MM.1S (cell line): ENCODE measurements around the gene RPTOR.

Experiments used
- DNase-seq: peaks from one replicate; pipeline ENCODE4 v3.0.0-alpha.2; 2015
- H2AFZ ChIP-seq: fragments of 300-600 bp; sonication (generic); 2 replicates; pipeline ENCODE4 v1.6.0; 2016; ENCODE audit warnings: antibody characterized with exemption, low read length
- H3F3A ChIP-seq: fragments of 300-600 bp; sonication (generic); 2 replicates; pipeline ENCODE4 v1.6.1; 2016; ENCODE audit warnings: mild to moderate bottlenecking, antibody characterized with exemption, low read length, moderate library complexity, mixed read lengths; ENCODE audit not compliant: insufficient read depth
- H3K27ac ChIP-seq: fragments of 300-600 bp; sonication (generic); 2 replicates; pipeline ENCODE4 v1.5.1; 2016; ENCODE audit warnings: mild to moderate bottlenecking, low read length
- H3K27me3 ChIP-seq: fragments of 300-600 bp; sonication (generic); replicated peaks from 2 replicates; pipeline ENCODE4 v1.6.0; 2016; ENCODE audit warnings: low read length; ENCODE audit not compliant: insufficient read depth
- H3K36me3 ChIP-seq: fragments of 300-600 bp; sonication (generic); replicated peaks from 2 replicates; pipeline ENCODE4 v1.6.1; 2016; ENCODE audit warnings: mild to moderate bottlenecking, low read length, mixed read lengths; ENCODE audit not compliant: insufficient read depth
- H3K4me1 ChIP-seq: fragments of 300-600 bp; sonication (generic); 2 replicates; pipeline ENCODE4 v1.6.1; 2016; ENCODE audit warnings: low read length, mixed read lengths
- H3K4me2 ChIP-seq: fragments of 300-600 bp; sonication (generic); 2 replicates; pipeline ENCODE4 v1.6.0; 2016; ENCODE audit warnings: low read depth, low read length
- H3K4me3 ChIP-seq: fragments of 300-600 bp; sonication (generic); 2 replicates; pipeline ENCODE4 v1.5.1; 2016; ENCODE audit warnings: low read length, mixed read lengths
- H3K79me2 ChIP-seq: fragments of 300-600 bp; sonication (generic); 2 replicates; pipeline ENCODE4 v1.6.1; 2016; ENCODE audit warnings: mixed run types, low read length, mixed read lengths
- H3K9ac ChIP-seq: fragments of 300-600 bp; sonication (generic); 2 replicates; pipeline ENCODE4 v1.6.1; 2016; ENCODE audit warnings: low read length, mixed read lengths
- H3K9me2 ChIP-seq: fragments of 300-600 bp; sonication (generic); replicated peaks from 2 replicates; pipeline ENCODE4 v1.6.1; 2016; ENCODE audit warnings: mild to moderate bottlenecking, low read length, mixed read lengths; ENCODE audit not compliant: insufficient read depth
- H3K9me3 ChIP-seq: fragments of 300-600 bp; sonication (generic); replicated peaks from 2 replicates; pipeline ENCODE4 v1.6.1; 2016; ENCODE audit warnings: mild to moderate bottlenecking, low read length, mixed read lengths; ENCODE audit not compliant: insufficient read depth
- H4K20me1 ChIP-seq: fragments of 300-600 bp; sonication (generic); 2 replicates; pipeline ENCODE4 v1.6.1; 2016; ENCODE audit warnings: mild to moderate bottlenecking, low read length, moderate library complexity, mixed read lengths; ENCODE audit not compliant: insufficient read depth
- CTCF ChIP-seq: fragments of 300-600 bp; sonication (generic); IDR thresholded peaks from 2 replicates; pipeline ENCODE4 v1.5.1; 2016; ENCODE audit warnings: antibody characterized with exemption, low read length, mixed read lengths
- EZH2 ChIP-seq: fragments of 300-600 bp; sonication (generic); optimal IDR thresholded peaks from 2 replicates; pipeline ENCODE3; 2017; ENCODE audit warnings: low read depth, mild to moderate bottlenecking, antibody characterized with exemption, low read length, mixed read lengths
- EZH2phosphoT487 ChIP-seq: fragments of 300-600 bp; sonication (generic); IDR thresholded peaks from 2 replicates; pipeline ENCODE4 v1.6.1; 2018; ENCODE audit warnings: antibody characterized with exemption, low read length

Gene RPTOR

GRCh38 chr17:80902197-80902962, 357.7 kb downstream of the RPTOR start:
- peaks cover 22% of the 10 kb centered on the region for H3F3A ChIP-seq
- no peaks in the 10 kb centered on the region for H3K9me3 ChIP-seq
- H3K9ac ChIP-seq: peak overlapping the region; percentile 89
- peak overlapping the region; percentile 68 for H3K4me2 ChIP-seq
- no peak overlapping the region for H2AFZ ChIP-seq
- H3K79me2 ChIP-seq: peaks cover 16% of the 10 kb centered on the region
- no peaks in the 10 kb centered on the region for H3K9me2 ChIP-seq
- no peaks in the 10 kb centered on the region for H3K27me3 ChIP-seq
- H4K20me1 ChIP-seq: no peaks in the 10 kb centered on the region
- no peak overlapping the region for H3K4me3 ChIP-seq
- no peaks in the 10 kb centered on the region; the same call in 1 of the 2 replicates for H3K36me3 ChIP-seq
- no peak for DNase-seq
- peak overlapping the region; percentile 99 for H3K27ac ChIP-seq
- no peak for TF ChIP-seq EZH2phosphoT487
- TF ChIP-seq EZH2: no peak
- TF ChIP-seq CTCF: no peak
- peaks cover 32% of the 10 kb centered on the region for H3K4me1 ChIP-seq

- H2AFZ ChIP-seq: no peak overlapping the region
- H3K4me1 ChIP-seq: peaks cover 33% of the 10 kb centered on the region
- H3K4me2 ChIP-seq: no peak overlapping the region
- no peaks in the 10 kb centered on the region for H3K9me2 ChIP-seq
- no peak overlapping the region for H3K4me3 ChIP-seq
- H3K79me2 ChIP-seq: peaks cover 16% of the 10 kb centered on the region
- TF ChIP-seq CTCF (no peak), EZH2 (no peak), EZH2phosphoT487 (no peak)
- H3K9me3 ChIP-seq: no peaks in the 10 kb centered on the region
- no peaks in the 10 kb centered on the region for H3K27me3 ChIP-seq
- DNase-seq: no peak
- no peaks in the 10 kb centered on the region for H4K20me1 ChIP-seq
- no peaks in the 10 kb centered on the region; the same call in 1 of the 2 replicates for H3K36me3 ChIP-seq
- H3K27ac ChIP-seq: 0 out of 2 replicates have a peak overlapping the region, but pooled peaks have one; percentile 99
- peaks cover 22% of the 10 kb centered on the region for H3F3A ChIP-seq
- H3K9ac ChIP-seq: no peak overlapping the region
Measured at GRCh38 chr17:80902963-80903611, 358.4 kb downstream of the RPTOR start.

GRCh38 chr17:80904036-80904753, 359.6 kb downstream of the RPTOR start:
- TF ChIP-seq CTCF (no peak), EZH2phosphoT487 (no peak), EZH2 (no peak)
- no peaks in the 10 kb centered on the region for H4K20me1 ChIP-seq
- H3K9ac ChIP-seq: no peak overlapping the region
- H3K9me2 ChIP-seq: no peaks in the 10 kb centered on the region
- no peak overlapping the region for H3K4me2 ChIP-seq
- no peaks in the 10 kb centered on the region; the same call in 1 of the 2 replicates for H3K36me3 ChIP-seq
- H3K4me1 ChIP-seq: peaks cover 43% of the 10 kb centered on the region
- peaks cover 32% of the 10 kb centered on the region for H3F3A ChIP-seq
- no peak overlapping the region for H3K27ac ChIP-seq
- H3K9me3 ChIP-seq: no peaks in the 10 kb centered on the region
- no peaks in the 10 kb centered on the region for H3K27me3 ChIP-seq
- no peak overlapping the region for H3K4me3 ChIP-seq
- no peak overlapping the region for H2AFZ ChIP-seq
- H3K79me2 ChIP-seq: peaks cover 16% of the 10 kb centered on the region
- no peak for DNase-seq
